ENCODE measurements around the gene C1GALT1.
"Not testable (repeated sequence)": the region's sequence is repeated elsewhere in the genome, so short reads cannot be mapped to it uniquely, and the experiment has no call there.

The C1GALT1 gene

GRCh38 chr7:7242899-7243298 lies 60.6 kb downstream of the C1GALT1 start:
- DNase-seq = no peak

GRCh38 chr7:7245233-7245632 lies 62.9 kb downstream of the C1GALT1 start:
- DNase-seq = not testable (repeated sequence)

DNA sequence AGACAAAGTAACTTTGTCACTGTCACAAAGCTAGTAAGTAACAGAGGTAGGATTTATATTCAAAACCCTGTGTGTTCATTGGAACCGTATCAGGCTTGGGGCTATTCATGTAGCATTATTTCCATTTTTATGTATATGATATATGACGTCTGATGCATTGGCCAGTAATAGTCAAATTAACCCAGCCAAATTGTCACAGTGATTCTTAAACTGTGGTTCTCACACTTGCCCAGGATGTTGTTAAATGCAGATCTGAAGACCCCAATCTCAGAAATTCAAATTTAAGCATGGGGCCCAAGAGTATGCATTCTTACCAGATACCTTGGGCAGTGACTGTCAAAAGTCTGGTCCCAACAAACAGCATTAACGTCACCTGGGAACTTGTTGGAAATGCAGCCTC lies 63.9 kb downstream of the C1GALT1 start:
- no peak for DNase-seq

GRCh38 chr7:7247658-7248057 lies 65.3 kb downstream of the C1GALT1 start:
- no peak for DNase-seq

DNA sequence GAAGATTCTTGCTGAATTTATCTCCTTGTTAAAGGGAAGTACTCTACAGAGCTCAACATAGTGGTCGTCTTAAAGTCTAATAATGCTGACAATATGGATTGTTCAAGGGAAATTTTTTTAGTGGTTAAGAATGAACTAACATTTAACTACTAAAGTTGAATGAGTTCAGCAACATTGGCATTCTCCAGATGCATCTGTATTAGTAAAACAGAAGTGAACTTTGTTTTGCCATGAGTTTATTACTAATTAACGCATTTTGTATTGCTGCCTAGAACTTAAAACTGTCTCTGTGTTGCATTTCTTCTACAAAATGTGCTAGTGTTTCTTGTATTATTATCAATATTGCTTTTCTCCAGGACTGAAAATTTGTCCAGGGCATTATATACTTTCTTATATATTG lies 67.5 kb downstream of the C1GALT1 start:
- DNase-seq = no peak

- DNase-seq = no peak
Observed at GRCh38 chr7:7251742-7252141, 69.4 kb downstream of the C1GALT1 start.

- DNase-seq = no peak
Observed at GRCh38 chr7:7254319-7254718, 72.0 kb downstream of the C1GALT1 start.

DNA sequence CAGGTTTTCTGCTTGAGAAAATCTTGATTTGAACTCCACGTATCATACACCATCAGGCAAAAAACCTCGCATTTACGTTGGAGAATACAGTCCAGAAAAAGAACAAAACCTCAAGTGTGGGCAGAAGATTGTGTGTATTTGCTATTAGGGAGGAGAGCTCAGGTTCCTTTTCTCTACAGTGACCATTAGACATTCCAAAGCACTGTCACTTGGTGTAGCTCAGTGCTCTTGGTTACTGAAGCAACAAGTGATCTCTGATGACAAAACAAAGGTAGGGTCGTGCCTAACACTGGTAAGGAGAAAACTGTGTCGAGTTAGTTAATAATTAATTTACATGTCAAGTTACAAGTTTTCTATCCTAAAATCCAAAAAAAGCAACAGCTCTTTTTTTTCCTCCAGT lies 72.6 kb downstream of the C1GALT1 start:
- DNase-seq = no peak

DNA sequence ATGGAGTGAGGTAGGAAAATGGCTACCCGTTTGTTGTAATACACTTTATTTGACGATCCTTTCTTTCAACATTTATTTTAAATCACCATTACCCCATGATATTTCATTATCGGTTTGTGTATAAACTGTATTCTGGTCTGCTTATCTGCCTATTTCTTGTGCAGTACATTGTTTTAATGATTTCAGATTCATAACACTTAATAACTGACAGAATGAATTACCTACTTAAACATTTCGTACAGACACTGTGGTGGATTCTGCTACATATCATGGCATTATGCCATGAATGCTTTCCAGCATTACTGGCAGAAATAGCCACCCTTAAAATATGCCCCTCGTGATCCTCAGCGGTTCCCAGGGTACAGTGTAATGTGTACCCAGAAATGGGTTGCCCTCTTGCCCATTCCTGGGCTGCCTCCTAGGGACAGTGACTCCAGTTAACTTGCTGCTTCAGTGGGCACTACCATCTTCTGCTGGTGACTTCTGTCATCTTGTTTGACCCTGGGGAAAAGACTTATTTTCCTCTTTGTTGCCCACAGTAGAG lies 74.5 kb downstream of the C1GALT1 start:
- DNase-seq = no peak

DNA sequence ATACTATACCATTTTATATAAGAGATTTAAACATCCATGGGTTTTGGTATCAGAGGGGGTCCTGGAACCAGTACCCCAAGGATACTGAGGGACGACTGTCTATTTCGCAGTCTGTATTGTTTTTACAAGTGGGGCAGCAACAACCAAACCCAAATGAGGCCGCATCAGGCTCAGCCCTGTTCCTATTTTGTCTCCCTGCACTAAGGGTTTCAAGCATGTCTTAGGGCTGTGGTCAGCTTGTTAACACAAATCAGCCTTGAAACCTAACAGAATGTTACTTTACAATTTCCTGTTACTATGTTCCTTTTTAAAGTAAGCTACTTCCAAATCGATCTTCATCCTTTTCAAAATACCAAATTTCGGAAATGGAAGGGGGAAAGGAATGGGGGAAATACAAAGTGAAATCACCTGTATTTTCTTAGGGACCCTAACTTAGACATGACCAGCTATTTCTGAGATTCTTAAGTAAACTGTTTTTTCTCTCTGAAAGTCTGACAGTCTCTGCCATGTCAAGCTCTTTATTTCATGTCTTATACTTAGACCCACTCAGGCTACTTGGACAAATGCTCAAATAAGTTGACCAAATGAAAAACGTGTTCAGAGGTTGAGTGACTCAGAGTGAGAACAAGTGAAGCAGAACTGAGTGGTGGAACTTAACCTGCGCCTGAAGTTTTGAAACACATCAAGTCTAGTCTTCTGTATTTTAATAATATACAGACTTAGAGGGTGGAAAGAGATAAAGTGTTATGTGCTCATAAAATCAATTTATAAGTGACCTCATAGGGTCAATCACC lies 75.8 kb downstream of the C1GALT1 start:
- DNase-seq = no peak

DNA sequence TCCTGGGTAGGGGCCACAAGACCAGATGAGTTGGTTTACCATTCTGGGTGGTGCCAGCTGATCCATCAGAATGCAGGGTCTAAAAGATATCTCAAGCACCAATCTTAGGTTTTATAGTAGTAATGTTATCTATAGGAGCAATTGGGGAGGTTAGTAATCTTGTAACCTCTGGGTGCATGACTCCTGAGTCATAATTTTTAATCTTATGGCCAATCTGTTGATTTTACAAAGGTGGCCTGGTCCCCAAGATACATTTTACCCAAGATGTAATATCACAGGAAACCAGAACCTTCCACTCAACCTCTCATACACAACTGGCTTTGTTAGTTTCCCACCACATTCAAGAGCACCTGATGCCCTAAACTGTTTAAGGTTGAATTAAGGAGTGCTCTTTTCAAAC lies 79.5 kb downstream of the C1GALT1 start:
- no peak for DNase-seq

- DNase-seq = no peak
Observed at GRCh38 chr7:7263297-7264230, 81.2 kb downstream of the C1GALT1 start.

DNA sequence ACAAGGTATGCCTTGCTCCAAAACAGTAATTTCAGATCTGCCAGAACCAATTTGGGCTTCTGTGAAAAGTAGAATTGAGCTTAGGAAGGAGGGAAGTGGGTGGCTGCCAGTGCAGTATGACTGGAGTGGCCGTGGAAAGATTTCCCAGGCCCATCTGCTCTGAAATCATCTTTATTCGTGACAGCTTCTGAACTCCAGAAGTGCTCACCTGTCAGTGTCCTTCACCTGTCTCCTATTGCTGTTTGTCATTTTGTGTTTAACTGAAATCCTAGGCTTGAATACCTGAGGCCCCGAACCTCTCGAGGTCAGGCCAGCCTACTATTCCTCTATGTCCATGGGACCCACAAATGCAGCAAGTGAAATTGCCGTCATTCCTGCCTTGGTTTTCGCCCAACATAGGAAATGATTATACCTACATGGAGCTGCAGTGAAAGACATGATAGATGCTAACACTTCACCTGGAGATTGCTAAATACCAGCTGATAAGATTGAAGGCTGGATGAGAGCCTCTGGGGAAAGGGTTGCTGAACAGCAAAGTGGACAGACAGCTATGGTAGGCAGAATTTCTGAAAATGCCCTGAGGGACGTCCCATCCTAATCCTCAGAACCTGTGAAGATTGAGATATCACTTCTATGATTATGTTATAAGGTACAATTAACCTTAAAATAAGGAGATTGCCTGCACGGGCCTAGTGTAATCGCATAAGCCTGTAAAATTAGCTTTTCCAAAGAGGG lies 82.1 kb downstream of the C1GALT1 start:
- DNase-seq = no peak

GRCh38 chr7:7265081-7266075 lies 83.0 kb downstream of the C1GALT1 start:
- DNase-seq = no peak

- no peak for DNase-seq
Observed at GRCh38 chr7:7266257-7266881, 84.0 kb downstream of the C1GALT1 start.

- DNase-seq = no peak
Observed at GRCh38 chr7:7271094-7271874, 88.9 kb downstream of the C1GALT1 start.

- no peak for DNase-seq
Observed at GRCh38 chr7:7272294-7272693, 90.0 kb downstream of the C1GALT1 start.

DNA sequence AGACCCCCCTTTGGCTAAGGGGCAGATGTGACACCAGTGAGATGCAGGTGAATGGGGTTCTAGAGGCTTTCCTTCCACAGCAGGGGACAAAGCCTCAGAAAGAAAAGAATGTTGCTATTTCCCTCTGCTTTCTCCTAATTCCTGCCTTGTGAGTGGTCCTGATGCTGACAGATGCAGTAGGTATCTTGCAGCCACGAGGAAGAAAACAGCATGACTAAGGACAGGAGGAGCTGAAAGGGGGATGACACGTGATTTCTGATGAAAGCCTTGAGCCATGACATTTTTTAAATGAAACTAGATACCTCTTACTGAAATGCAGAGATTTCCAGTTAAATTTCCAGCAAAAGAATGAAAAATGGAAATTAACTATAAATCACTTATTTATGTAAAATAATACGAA lies 92.4 kb downstream of the C1GALT1 start:
- DNase-seq = no peak

- no peak for DNase-seq
Observed at GRCh38 chr7:7276161-7276560, 93.8 kb downstream of the C1GALT1 start.

DNA sequence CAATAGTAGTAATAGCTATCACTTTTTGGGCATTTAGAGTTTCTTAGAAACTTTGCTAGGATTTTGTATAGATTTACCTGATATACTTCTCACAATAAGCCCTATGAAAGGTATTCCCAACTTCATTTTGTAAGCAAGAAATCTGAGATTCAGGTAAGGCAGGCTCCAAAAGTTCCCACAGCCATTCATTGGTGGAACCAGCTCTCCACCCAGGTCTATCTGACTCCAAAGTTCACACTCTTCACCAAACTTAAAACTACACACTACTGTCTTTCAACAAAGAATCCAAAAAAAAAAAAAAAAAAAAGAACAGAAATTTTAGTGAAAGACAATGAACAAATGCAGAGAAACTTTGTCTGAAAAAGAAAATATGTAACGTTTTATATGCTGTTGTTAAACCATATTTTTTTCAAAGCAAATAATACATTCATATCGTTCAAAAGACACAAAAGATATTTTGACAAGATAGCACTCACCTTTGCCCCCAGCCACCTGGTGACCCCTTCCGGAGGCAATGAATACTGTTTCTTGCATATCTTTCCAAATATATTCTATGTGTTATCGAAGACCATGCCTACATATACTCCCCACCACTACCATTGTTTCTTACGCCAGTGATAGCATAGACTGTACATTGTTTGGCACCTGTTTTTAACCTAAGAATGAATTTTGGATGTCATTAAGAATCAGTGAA lies 108.2 kb downstream of the C1GALT1 start:
- DNase-seq = no peak

Measured in NCI-H748 treated with DMSO at 0.1 percent for 48 hours (cell line).